ENCODE measurements around the gene CFI.

CFI gene

GRCh38 chr4:109739547-109739946 is 62.3 kb downstream of the CFI start:
- Histone ChIP-seq H3K4me1 (ENCODE audit: low read depth, poor library complexity, severe bottlenecking) (no peaks in the 10 kb centered on the region), H3K4me2 (no peak overlapping the region), H3K27me3 (ENCODE audit: insufficient read depth, low read depth) (no peaks in the 10 kb centered on the region), H4K20me1 (ENCODE audit: insufficient read depth) (no peaks in the 10 kb centered on the region), H3K27ac (no peak overlapping the region), H2AFZ (ENCODE audit: low read depth) (no peak overlapping the region), H3K4me3 (IDR thresholded peaks at IDR 0.05; ENCODE audit: insufficient read depth, low read depth, low read length) (no peak overlapping the region), H3K79me2 (ENCODE audit: insufficient read depth, low read depth) (no peaks in the 10 kb centered on the region), H3K9ac (no peak overlapping the region), H3K36me3 (ENCODE audit: insufficient read depth) (no peaks in the 10 kb centered on the region)
- no peak for TF ChIP-seq CTCF (conservative IDR thresholded peaks at IDR 0.05; ENCODE audit: low read depth, low read length)

GRCh38 chr4:109738104-109738872 is 63.5 kb downstream of the CFI start:
- H3K36me3 ChIP-seq (ENCODE audit: insufficient read depth): no peaks in the 10 kb centered on the region
- H3K27me3 ChIP-seq (ENCODE audit: insufficient read depth, low read depth): no peaks in the 10 kb centered on the region
- no peaks in the 10 kb centered on the region for H3K4me1 ChIP-seq (ENCODE audit: low read depth, poor library complexity, severe bottlenecking)
- no peak overlapping the region for H3K27ac ChIP-seq
- no peak overlapping the region for H3K9ac ChIP-seq
- no peak overlapping the region for H2AFZ ChIP-seq (ENCODE audit: low read depth)
- no peaks in the 10 kb centered on the region for H3K79me2 ChIP-seq (ENCODE audit: insufficient read depth, low read depth)
- TF ChIP-seq CTCF (conservative IDR thresholded peaks at IDR 0.05; ENCODE audit: low read depth, low read length): no peak
- no peak overlapping the region for H3K4me2 ChIP-seq
- no peaks in the 10 kb centered on the region for H4K20me1 ChIP-seq (ENCODE audit: insufficient read depth)
- H3K4me3 ChIP-seq (IDR thresholded peaks at IDR 0.05; ENCODE audit: insufficient read depth, low read depth, low read length): no peak overlapping the region

- H3K4me3 ChIP-seq (IDR thresholded peaks at IDR 0.05; ENCODE audit: insufficient read depth, low read depth, low read length): no peak overlapping the region
- H4K20me1 ChIP-seq (ENCODE audit: insufficient read depth): no peaks in the 10 kb centered on the region
- H3K4me2 ChIP-seq: no peak overlapping the region
- H3K4me1 ChIP-seq (ENCODE audit: low read depth, poor library complexity, severe bottlenecking): peaks cover 3% of the 10 kb centered on the region
- no peak for TF ChIP-seq CTCF (conservative IDR thresholded peaks at IDR 0.05; ENCODE audit: low read depth, low read length)
- no peaks in the 10 kb centered on the region for H3K36me3 ChIP-seq (ENCODE audit: insufficient read depth)
- H3K9ac ChIP-seq: no peak overlapping the region
- H3K27me3 ChIP-seq (ENCODE audit: insufficient read depth, low read depth): no peaks in the 10 kb centered on the region
- H3K79me2 ChIP-seq (ENCODE audit: insufficient read depth, low read depth): no peaks in the 10 kb centered on the region
- H3K27ac ChIP-seq: no peak overlapping the region
- H2AFZ ChIP-seq (ENCODE audit: low read depth): no peak overlapping the region
These were observed 66.0 kb downstream of the CFI start for GRCh38 chr4:109735566-109736365.

- peaks cover 4% of the 10 kb centered on the region; the same call in 1 of the 2 replicates for H3K79me2 ChIP-seq (ENCODE audit: insufficient read depth, low read depth)
- H3K36me3 ChIP-seq (ENCODE audit: insufficient read depth): no peaks in the 10 kb centered on the region
- no peaks in the 10 kb centered on the region for H3K27me3 ChIP-seq (ENCODE audit: insufficient read depth, low read depth)
- no peak overlapping the region for H3K27ac ChIP-seq
- no peak overlapping the region for H3K9ac ChIP-seq
- H4K20me1 ChIP-seq (ENCODE audit: insufficient read depth): no peaks in the 10 kb centered on the region
- no peak overlapping the region for H2AFZ ChIP-seq (ENCODE audit: low read depth)
- peaks cover 11% of the 10 kb centered on the region for H3K4me1 ChIP-seq (ENCODE audit: low read depth, poor library complexity, severe bottlenecking)
- TF ChIP-seq CTCF (conservative IDR thresholded peaks at IDR 0.05; ENCODE audit: low read depth, low read length): no peak
- H3K4me3 ChIP-seq (IDR thresholded peaks at IDR 0.05; ENCODE audit: insufficient read depth, low read depth, low read length): no peak overlapping the region
- H3K4me2 ChIP-seq: no peak overlapping the region
These were observed 68.1 kb downstream of the CFI start for GRCh38 chr4:109733728-109734127.

Data from KMS-11 (cell line).